WTC11 (cell line): Measurements from ENCODE around the gene TFG. TPM values are rescaled to one million over a fixed set of nuclear protein-coding genes. Genes with fewer than 3 reads are reported as not detected.

ENCODE experiments used
- ATAC-seq: fragments of 200-7000 bp; cut with Tn5 transposase; 2 replicates; pipeline ENCODE4 v1.10.0; 2021; ENCODE audit warnings: mild to moderate bottlenecking, moderate library complexity
- CTCF ChIA-PET: fragments of 300-600 bp; sonication (Branson Sonifier 250); formaldehyde crosslinking; loops from one replicate; lab custom pipeline; 2021; ENCODE audit warnings: antibody characterized with exemption; lab: Charles Lee
- POLR2A ChIA-PET: fragments of 350-600 bp; sonication (Branson Sonifier 250); formaldehyde crosslinking; loops from one replicate; lab custom pipeline; 2021; ENCODE audit warnings: antibody characterized with exemption; lab: Charles Lee
- DNase-seq: peaks from one replicate; pipeline ENCODE4 v3.0.0; 2021; ENCODE audit warnings: low spot score
- H3K27ac Mint-ChIP-seq: 2 replicates; pipeline ENCODE4 v1.8.0; 2021; ENCODE audit warnings: mixed read lengths
- H3K27me3 Mint-ChIP-seq: 2 replicates; pipeline ENCODE4 v1.8.0; 2021; ENCODE audit warnings: low read depth, mild to moderate bottlenecking, moderate library complexity, mixed read lengths
- H3K36me3 Mint-ChIP-seq: 2 replicates; pipeline ENCODE4 v1.8.0; 2021; ENCODE audit warnings: mixed read lengths
- H3K4me1 Mint-ChIP-seq: 2 replicates; pipeline ENCODE4 v1.8.0; 2022; ENCODE audit warnings: mixed read lengths
- H3K4me3 Mint-ChIP-seq: 2 replicates; pipeline ENCODE4 v1.8.0; 2021; ENCODE audit warnings: mild to moderate bottlenecking, moderate library complexity, mixed read lengths
- H3K9me3 Mint-ChIP-seq: 2 replicates; pipeline ENCODE4 v1.8.0; 2021; ENCODE audit warnings: mixed read lengths
- ATF1 ChIP-seq: sonication (generic); formaldehyde crosslinking; IDR thresholded peaks from 2 replicates; pipeline ENCODE4 v1.8.1; 2023; ENCODE audit warnings: mild to moderate bottlenecking, moderate library complexity, missing genetic modification reagents
- ATF3 ChIP-seq: sonication (generic); formaldehyde crosslinking; conservative IDR thresholded peaks from 2 replicates; pipeline ENCODE4 v1.8.1; 2022; ENCODE audit warnings: mild to moderate bottlenecking, missing genetic modification reagents
- CBFB ChIP-seq: sonication (generic); formaldehyde crosslinking; IDR thresholded peaks from 2 replicates; pipeline ENCODE4 v1.8.1; 2022; ENCODE audit warnings: mild to moderate bottlenecking, low read depth, missing genetic modification reagents
- E2F1 ChIP-seq: sonication (generic); formaldehyde crosslinking; IDR thresholded peaks from 2 replicates; pipeline ENCODE4 v1.8.0; 2022; ENCODE audit warnings: mild to moderate bottlenecking, missing genetic modification reagents
- FOXK1 ChIP-seq: sonication (generic); formaldehyde crosslinking; IDR thresholded peaks from 2 replicates; pipeline ENCODE4 v1.8.0; 2022; ENCODE audit warnings: mild to moderate bottlenecking, moderate library complexity, missing genetic modification reagents
- IRF1 ChIP-seq: sonication (generic); formaldehyde crosslinking; IDR thresholded peaks from 2 replicates; pipeline ENCODE4 v1.8.0; 2023; ENCODE audit warnings: missing genetic modification reagents
- JAZF1 ChIP-seq: fragments of 250-450 bp; sonication (Bioruptor Pico); IDR thresholded peaks from 2 replicates; pipeline ENCODE4 v1.9.0; 2021; ENCODE audit warnings: moderate library complexity, mild to moderate bottlenecking, inconsistent platforms
- JUN ChIP-seq: sonication (generic); formaldehyde crosslinking; IDR thresholded peaks from 2 replicates; pipeline ENCODE4 v1.8.0; 2023; ENCODE audit warnings: mild to moderate bottlenecking, missing genetic modification reagents
- NR2C2 ChIP-seq: sonication (generic); formaldehyde crosslinking; IDR thresholded peaks from 2 replicates; pipeline ENCODE4 v1.8.0; 2022; ENCODE audit warnings: mild to moderate bottlenecking, missing genetic modification reagents
- NR3C1 ChIP-seq: sonication (generic); formaldehyde crosslinking; conservative IDR thresholded peaks from 2 replicates; pipeline ENCODE4 v1.8.1; 2023; ENCODE audit warnings: low read depth, mild to moderate bottlenecking, missing genetic modification reagents
- OVOL2 ChIP-seq: fragments of 250-450 bp; sonication (Bioruptor Pico); IDR thresholded peaks from 2 replicates; pipeline ENCODE4 v1.9.0; 2021; ENCODE audit warnings: mild to moderate bottlenecking, borderline replicate concordance
- PREB ChIP-seq: sonication (generic); formaldehyde crosslinking; IDR thresholded peaks from 2 replicates; pipeline ENCODE4 v1.8.1; 2022; ENCODE audit warnings: mild to moderate bottlenecking, missing genetic modification reagents, moderate library complexity, borderline replicate concordance
- PRRX2 ChIP-seq: fragments of 250-450 bp; sonication (Bioruptor Pico); IDR thresholded peaks from 2 replicates; pipeline ENCODE4 v1.8.0; 2021; ENCODE audit warnings: mild to moderate bottlenecking
- SMAD4 ChIP-seq: sonication (generic); formaldehyde crosslinking; IDR thresholded peaks from 2 replicates; pipeline ENCODE4 v1.8.0; 2022; ENCODE audit warnings: mild to moderate bottlenecking, missing genetic modification reagents
- TEAD4 ChIP-seq: sonication (generic); formaldehyde crosslinking; IDR thresholded peaks from 2 replicates; pipeline ENCODE4 v1.8.0; 2022; ENCODE audit warnings: mild to moderate bottlenecking, missing genetic modification reagents
- ZNF512 ChIP-seq: sonication (generic); formaldehyde crosslinking; IDR thresholded peaks from 2 replicates; pipeline ENCODE4 v1.8.1; 2022; ENCODE audit warnings: missing genetic modification reagents, borderline replicate concordance
- ZNF532 ChIP-seq: fragments of 250-450 bp; sonication (Bioruptor Pico); IDR thresholded peaks from 2 replicates; pipeline ENCODE4 v1.9.0; 2021; ENCODE audit warnings: mild to moderate bottlenecking, borderline replicate concordance
- total RNA-seq: library from RNA; stranded (reverse); gene quantifications from 3 replicates; pipeline ENCODE4 v1.2.3, GENCODE V29; 2021

Gene TFG
- total RNA-seq, 1 experiment from 2014 or later = 64.9 TPM

- DNase-seq (no peak), ATAC-seq (no peak)
- Mint-ChIP-seq H3K27me3 (no peaks in the 10 kb centered on the region), H3K4me1 (peaks cover 29% of the 10 kb centered on the region), H3K4me3 (no peak overlapping the region), H3K9me3 (no peaks in the 10 kb centered on the region), H3K27ac (no peak overlapping the region), H3K36me3 (peaks cover 55% of the 10 kb centered on the region)
- TF ChIP-seq ZNF512 (CRISPR knock-in tag) = no peak
- TF ChIP-seq ZNF532 (CRISPR knock-in tag) = no peak
- TF ChIP-seq NR3C1 (CRISPR knock-in tag) = no peak
- TF ChIP-seq PRRX2 = no peak
- ChIA-PET CTCF (no interaction called here), POLR2A (no interaction called here)
These were observed 5.9 kb downstream of the TFG start for GRCh38 chr3:100715176-100715575.

GRCh38 chr3:100717063-100717462, 7.8 kb downstream of the TFG start:
- TF ChIP-seq NR2C2 (CRISPR knock-in tag) = no peak
- TF ChIP-seq E2F1 (CRISPR knock-in tag) = no peak
- no peak for TF ChIP-seq IRF1 (CRISPR knock-in tag)
- TF ChIP-seq ATF3 = no peak
- no peak for TF ChIP-seq FOXK1 (CRISPR knock-in tag)
- no peak for TF ChIP-seq ATF1
- no peak for TF ChIP-seq JAZF1 (CRISPR knock-in tag)
- no peak for TF ChIP-seq OVOL2
- no peak for TF ChIP-seq JUN (CRISPR knock-in tag)
- TF ChIP-seq SMAD4 = no peak
- no peak for TF ChIP-seq CBFB (CRISPR knock-in tag)
- no peak for TF ChIP-seq TEAD4
- no peak for TF ChIP-seq NR3C1 (CRISPR knock-in tag)
- TF ChIP-seq PREB (CRISPR knock-in tag) = no peak
- Mint-ChIP-seq H3K36me3 (peaks cover 65% of the 10 kb centered on the region), H3K27ac (no peak overlapping the region), H3K27me3 (no peaks in the 10 kb centered on the region), H3K9me3 (no peaks in the 10 kb centered on the region), H3K4me3 (no peak overlapping the region), H3K4me1 (peaks cover 20% of the 10 kb centered on the region)
- DNase-seq (no peak), ATAC-seq (no peak)
- ChIA-PET POLR2A (no interaction called here), CTCF (no interaction called here)
